GM12878 (cell line): ENCODE results near the gene ASPHD1.

Experiments used
- CEBPB ChIP-seq, 2 experiments: fragments of 150-350 bp in 1 of 2; IDR thresholded peaks; 2 replicates each; pipeline ENCODE4 v1.6.1; 2012 to 2014; ENCODE audit warnings: low read depth in 2 of 2, low read length in 2 of 2, borderline replicate concordance in 1 of 2, inconsistent platforms in 1 of 2
- HDAC6 ChIP-seq: fragments of 200-600 bp; sonication (generic); IDR thresholded peaks from one replicate; pipeline ENCODE4 v1.8.0; 2017; ENCODE audit warnings: antibody characterized with exemption; ENCODE audit not compliant: unreplicated experiment
- MYC ChIP-seq: IDR thresholded peaks from 2 replicates; pipeline ENCODE4 v1.6.1; 2011; ENCODE audit warnings: mild to moderate bottlenecking, low read length, moderate library complexity, inconsistent platforms; ENCODE audit not compliant: insufficient read depth, insufficient replicate concordance, insufficient read length, severe bottlenecking
- POLR2AphosphoS5 ChIP-seq: IDR thresholded peaks from 2 replicates; pipeline ENCODE4 v1.6.1; 2011; ENCODE audit warnings: mild to moderate bottlenecking, low read length, inconsistent platforms
- ZNF384 ChIP-seq: IDR thresholded peaks from 2 replicates; pipeline ENCODE4 v1.6.1; 2012; ENCODE audit warnings: low read depth, mild to moderate bottlenecking, low read length, improper control_type of control experiment, borderline replicate concordance
- TF ChIP-seq, protein P1 (sequence below), 3 experiments: IDR thresholded peaks in 2 of 3; conservative IDR thresholded peaks in 1 of 3; 2 replicates each; pipeline ENCODE4 v1.5.1; 2011; ENCODE audit warnings: low read depth in 3 of 3, low read length in 3 of 3, mild to moderate bottlenecking in 3 of 3, control low read depth in 2 of 3, moderate library complexity in 2 of 3, inconsistent platforms in 1 of 3, mixed read lengths in 1 of 3; ENCODE audit not compliant: control insufficient read depth in 2 of 3, insufficient read depth in 1 of 3; ENCODE audit errors: extremely low read depth in 1 of 3

DNA sequence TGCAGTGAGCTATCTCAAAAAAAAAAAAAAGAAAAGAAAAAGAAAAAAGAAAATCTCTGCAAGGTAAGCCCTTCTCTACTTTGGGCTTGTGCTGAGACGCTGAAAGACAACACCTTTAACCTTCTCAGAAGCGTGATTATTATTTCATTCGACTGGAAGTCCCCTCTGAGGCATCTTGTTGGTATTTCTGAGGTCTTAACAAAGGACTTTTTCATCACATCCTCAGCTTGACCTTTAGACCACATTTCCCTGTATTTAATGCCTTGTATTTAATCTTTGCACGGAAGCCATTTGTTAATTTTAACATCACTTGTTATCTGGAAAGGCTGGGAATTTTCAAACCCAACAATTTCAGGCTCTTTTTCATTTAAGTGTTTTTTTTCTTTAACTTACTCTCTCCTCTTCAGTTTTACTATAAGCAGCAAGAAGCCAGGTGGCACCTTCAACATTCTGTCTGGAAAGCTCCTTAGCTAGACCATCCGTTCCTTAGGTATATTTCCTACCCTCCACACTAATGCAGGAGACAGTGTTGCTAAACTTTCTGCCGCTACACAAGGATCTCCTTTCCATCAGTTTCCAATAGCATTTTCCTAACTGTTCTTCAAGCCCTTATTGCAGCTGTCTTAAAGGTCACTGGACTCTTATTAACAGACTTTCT is 15.4 kb downstream of the ASPHD1 start:
- no peak for TF ChIP-seq CEBPB (IDR thresholded peaks at IDR 0.05; ENCODE audit: borderline replicate concordance in 1 of 2, low read depth in 2 of 2, low read length in 2 of 2)
- TF ChIP-seq ZNF384 = no peak
- TF ChIP-seq HDAC6 = no peak
- no peak for TF ChIP-seq MYC
- no peak for TF ChIP-seq POLR2AphosphoS5
- TF ChIP-seq, protein P1, sequence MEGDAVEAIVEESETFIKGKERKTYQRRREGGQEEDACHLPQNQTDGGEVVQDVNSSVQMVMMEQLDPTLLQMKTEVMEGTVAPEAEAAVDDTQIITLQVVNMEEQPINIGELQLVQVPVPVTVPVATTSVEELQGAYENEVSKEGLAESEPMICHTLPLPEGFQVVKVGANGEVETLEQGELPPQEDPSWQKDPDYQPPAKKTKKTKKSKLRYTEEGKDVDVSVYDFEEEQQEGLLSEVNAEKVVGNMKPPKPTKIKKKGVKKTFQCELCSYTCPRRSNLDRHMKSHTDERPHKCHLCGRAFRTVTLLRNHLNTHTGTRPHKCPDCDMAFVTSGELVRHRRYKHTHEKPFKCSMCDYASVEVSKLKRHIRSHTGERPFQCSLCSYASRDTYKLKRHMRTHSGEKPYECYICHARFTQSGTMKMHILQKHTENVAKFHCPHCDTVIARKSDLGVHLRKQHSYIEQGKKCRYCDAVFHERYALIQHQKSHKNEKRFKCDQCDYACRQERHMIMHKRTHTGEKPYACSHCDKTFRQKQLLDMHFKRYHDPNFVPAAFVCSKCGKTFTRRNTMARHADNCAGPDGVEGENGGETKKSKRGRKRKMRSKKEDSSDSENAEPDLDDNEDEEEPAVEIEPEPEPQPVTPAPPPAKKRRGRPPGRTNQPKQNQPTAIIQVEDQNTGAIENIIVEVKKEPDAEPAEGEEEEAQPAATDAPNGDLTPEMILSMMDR (IDR thresholded peaks at IDR 0.05 in 2 of 3, conservative IDR thresholded peaks at IDR 0.05 in 1 of 3; ENCODE audit: control insufficient read depth in 2 of 3, extremely low read depth in 1 of 3, insufficient read depth in 1 of 3, low read depth in 3 of 3, low read length in 3 of 3) = no peak
